GM12892 (cell line): ENCODE measurements around the gene SAA4.

Experiments
- POLR2A ChIP-seq: IDR thresholded peaks from 2 replicates; pipeline ENCODE4 v1.6.1; 2011; ENCODE audit warnings: low read depth, low read length, control low read depth
- POLR2AphosphoS5 ChIP-seq: IDR thresholded peaks from 2 replicates; pipeline ENCODE4 v1.6.1; 2011; ENCODE audit warnings: low read depth, low read length, control low read depth
- TAF1 ChIP-seq: IDR thresholded peaks from 2 replicates; pipeline ENCODE4 v1.6.1; 2011; ENCODE audit warnings: low read depth, mild to moderate bottlenecking, control low read depth, low read length, borderline replicate concordance

DNA sequence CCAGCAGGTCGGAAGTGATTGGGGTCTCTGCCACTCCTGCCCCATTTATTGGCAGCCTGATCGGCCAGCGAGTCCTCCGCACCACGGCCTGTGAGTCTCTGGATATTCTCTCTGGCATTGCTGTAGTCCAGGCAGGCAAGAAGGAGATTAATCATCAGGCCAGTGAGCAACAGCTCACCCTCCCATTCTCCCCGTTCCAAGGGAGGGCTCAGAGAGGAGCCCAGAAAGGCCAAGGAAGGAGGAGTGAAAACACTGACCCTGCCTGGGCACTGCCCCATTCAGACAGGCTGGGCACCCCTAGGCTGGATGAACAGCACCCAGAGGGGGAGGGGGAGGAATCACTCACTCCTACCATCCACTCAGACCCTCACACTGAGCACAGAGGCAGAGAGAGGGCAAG lies 8.8 kb upstream of the SAA4 start:
- TF ChIP-seq TAF1 (no peak), POLR2A (no peak), POLR2AphosphoS5 (no peak)
